SK-N-SH (cell line): Measurements from ENCODE around the gene TECR. TPM values are rescaled to one million over a fixed set of nuclear protein-coding genes. Genes with fewer than 3 reads are reported as not detected.
"Not testable (repeated sequence)": the region's sequence is repeated elsewhere in the genome, so short reads cannot be mapped to it uniquely, and the experiment has no call there.

Experiments used
- CTCF ChIA-PET: fragments of 300-600, 350-600 bp; formaldehyde crosslinking; extraction: SDS; loops from one replicate; lab custom pipeline; 2021; lab: Yijun Ruan, JAX
- POLR2A ChIA-PET: fragments of 350-600 bp; sonication (Branson Sonifier 250); formaldehyde crosslinking; extraction: SDS; loops from one replicate; lab custom pipeline; 2020; ENCODE audit warnings: antibody characterized with exemption, inconsistent platforms; lab: Yijun Ruan, JAX
- DNase-seq: peaks from one replicate; pipeline ENCODE4 v3.0.0; 2012
- H2AFZ ChIP-seq: fragments of 200-600 bp; sonication (generic); 2 replicates; pipeline ENCODE4 v1.8.1; 2016; ENCODE audit warnings: antibody characterized with exemption, mild to moderate bottlenecking, low read depth
- H3F3A ChIP-seq: fragments of 200-600 bp; sonication (generic); replicated peaks from 2 replicates; pipeline ENCODE3; 2016; ENCODE audit warnings: antibody characterized with exemption, mild to moderate bottlenecking; ENCODE audit not compliant: insufficient read depth
- H3K27ac ChIP-seq, 2 experiments: fragments of 200-500 bp in 1 of 2; fragments of 200-600 bp in 1 of 2; sonication (Bioruptor generic) in 1 of 2; sonication (generic), shearing (Covaris generic) in 1 of 2; 2 replicates each; pipeline versions ENCODE4 v1.5.1 to v1.6.1; 2014 to 2016; ENCODE audit warnings: low read depth in 2 of 2, inconsistent platforms in 1 of 2, low read length in 1 of 2, mild to moderate bottlenecking in 1 of 2, mixed read lengths in 1 of 2
- H3K27me3 ChIP-seq: fragments of 200-600 bp; sonication (generic), shearing (Covaris generic); 2 replicates; pipeline ENCODE4 v1.6.1; 2016; ENCODE audit warnings: mixed run types; ENCODE audit not compliant: insufficient read depth
- H3K36me3 ChIP-seq, 2 experiments: fragments of 200-500 bp in 1 of 2; fragments of 200-600 bp in 1 of 2; sonication (Bioruptor generic) in 1 of 2; sonication (generic) in 1 of 2; replicated peaks in 1 of 2; 2 replicates each; pipeline versions ENCODE3 to v1.5.1; 2014 to 2016; ENCODE audit warnings: low read length in 1 of 2, mild to moderate bottlenecking in 1 of 2; ENCODE audit not compliant: insufficient read depth in 2 of 2, control insufficient read depth in 1 of 2
- H3K4me1 ChIP-seq, 2 experiments: fragments of 200-500 bp in 1 of 2; fragments of 200-600 bp in 1 of 2; sonication (Bioruptor generic) in 1 of 2; sonication (generic), shearing (Covaris generic) in 1 of 2; 2 replicates each; pipeline versions ENCODE4 v1.5.1 to v1.6.1; 2014 to 2016; ENCODE audit warnings: low read depth in 1 of 2, low read length in 1 of 2, mixed run types in 1 of 2; ENCODE audit not compliant: insufficient read depth in 2 of 2, control insufficient read depth in 1 of 2
- H3K4me2 ChIP-seq: fragments of 200-600 bp; sonication (generic), shearing (Covaris generic); 2 replicates; pipeline ENCODE4 v1.6.1; 2017; ENCODE audit warnings: mixed run types
- H3K4me3 ChIP-seq, 2 experiments: fragments of 200-500 bp in 1 of 2; fragments of 200-600 bp in 1 of 2; sonication (Bioruptor generic) in 1 of 2; sonication (generic), shearing (Covaris generic) in 1 of 2; 2 replicates each; pipeline versions ENCODE4 v1.5.1 to v1.8.1; 2014 to 2016; ENCODE audit warnings: low read depth in 2 of 2, inconsistent platforms in 1 of 2, low read length in 1 of 2, mild to moderate bottlenecking in 1 of 2, mixed read lengths in 1 of 2, moderate library complexity in 1 of 2
- H3K79me2 ChIP-seq: fragments of 200-600 bp; sonication (generic); 2 replicates; pipeline ENCODE4 v1.8.1; 2017; ENCODE audit warnings: mild to moderate bottlenecking; ENCODE audit not compliant: insufficient read depth
- H3K9ac ChIP-seq: fragments of 200-600 bp; sonication (generic); 2 replicates; pipeline ENCODE4 v1.6.1; 2017; ENCODE audit warnings: mixed run types
- H3K9me2 ChIP-seq: fragments of 200-600 bp; sonication (generic); 2 replicates; pipeline ENCODE4 v1.6.1; 2017; ENCODE audit warnings: mixed run types
- H3K9me3 ChIP-seq: fragments of 200-600 bp; sonication (generic); 2 replicates; pipeline ENCODE4 v1.6.1; 2017; ENCODE audit warnings: mixed run types, mild to moderate bottlenecking, moderate library complexity
- H4K20me1 ChIP-seq: fragments of 200-600 bp; sonication (generic); 2 replicates; pipeline ENCODE4 v1.6.1; 2017; ENCODE audit warnings: mild to moderate bottlenecking, mixed run types; ENCODE audit not compliant: insufficient read depth
- FOXM1 ChIP-seq: IDR thresholded peaks from 2 replicates; pipeline ENCODE4 v1.4.0; 2012; ENCODE audit warnings: low read depth, mild to moderate bottlenecking
- PBX3 ChIP-seq: IDR thresholded peaks from 2 replicates; pipeline ENCODE4; 2012
- WGBS: methylation state at CpG from one replicate; pipeline ENCODE4 v1.1.6; 2017; ENCODE audit warnings: low lambda C conversion rate; 5-methylcytosine and 5-hydroxymethylcytosine counted together
- polyA plus RNA-seq, 3 experiments: library from polyadenylated mRNA; depleted of rRNA; stranded (reverse); fragments of >200 nt; gene quantifications; 2 replicates each; pipeline ENCODE4 v1.2.3, GENCODE V29; 2012

Gene TECR
- polyA plus RNA-seq, 1 of the 3 experiments (the other 2 are of a cell fraction): 110 TPM

GRCh38 chr19:14611051-14611450 is 81.7 kb downstream of the TECR start:
- no peaks in the 10 kb centered on the region for H3K9me2 ChIP-seq
- H3K79me2 ChIP-seq: no peaks in the 10 kb centered on the region
- 17% methylated on average over 4 of the region's 4 CpGs for WGBS
- H2AFZ ChIP-seq: no peak overlapping the region
- POLR2A ChIA-PET: no interaction called here
- no peaks in the 10 kb centered on the region for H4K20me1 ChIP-seq
- H3F3A ChIP-seq: no peaks in the 10 kb centered on the region
- TF ChIP-seq PBX3: no peak
- peaks cover 7% of the 10 kb centered on the region for H3K27me3 ChIP-seq
- H3K4me2 ChIP-seq: no peak overlapping the region
- no peaks in the 10 kb centered on the region for H3K4me1 ChIP-seq
- DNase-seq: no peak
- no peak overlapping the region for H3K27ac ChIP-seq
- H3K36me3 ChIP-seq: no peaks in the 10 kb centered on the region
- no peak overlapping the region for H3K9ac ChIP-seq
- no peak overlapping the region for H3K4me3 ChIP-seq
- CTCF ChIA-PET: no interaction called here
- no peaks in the 10 kb centered on the region for H3K9me3 ChIP-seq

GRCh38 chr19:14612242-14612641 is 82.8 kb downstream of the TECR start:
- H3K79me2 ChIP-seq, H3K36me3 ChIP-seq, H3K9ac ChIP-seq, H3K4me3 ChIP-seq, H3K9me2 ChIP-seq, H3K27me3 ChIP-seq, H3K4me1 ChIP-seq, DNase-seq, H2AFZ ChIP-seq, H3K27ac ChIP-seq, POLR2A ChIA-PET, CTCF ChIA-PET, H4K20me1 ChIP-seq, H3K4me2 ChIP-seq, H3F3A ChIP-seq, H3K9me3 ChIP-seq: not testable (repeated sequence)
- WGBS: 0% methylated on average over 5 of the region's 5 CpGs

- CTCF ChIA-PET: no interaction called here
- 7% methylated on average over 4 of the region's 4 CpGs for WGBS
- Histone ChIP-seq H3K4me2 (no peak overlapping the region), H4K20me1 (no peaks in the 10 kb centered on the region), H3K9ac (no peak overlapping the region)
- TF ChIP-seq FOXM1: no peak
- TF ChIP-seq, all 33 proteins: peak for 0
- no peaks in the 10 kb centered on the region for H3K79me2 ChIP-seq
- no peaks in the 10 kb centered on the region for H3K9me3 ChIP-seq
- no peaks in the 10 kb centered on the region for H3K36me3 ChIP-seq
- H3K4me3 ChIP-seq: no peak overlapping the region
- H2AFZ ChIP-seq: no peak overlapping the region
- H3K27me3 ChIP-seq: peaks cover 5% of the 10 kb centered on the region
- H3K4me1 ChIP-seq: no peaks in the 10 kb centered on the region
- H3K27ac ChIP-seq: no peak overlapping the region
- H3F3A ChIP-seq: no peaks in the 10 kb centered on the region
- POLR2A ChIA-PET: no interaction called here
- DNase-seq: no peak
- no peaks in the 10 kb centered on the region for H3K9me2 ChIP-seq
Measured at GRCh38 chr19:14612657-14613056, 83.3 kb downstream of the TECR start.

GRCh38 chr19:14613399-14614098 is 84.2 kb downstream of the TECR start:
- H2AFZ ChIP-seq, H3K27me3 ChIP-seq, H3K4me1 ChIP-seq, H3F3A ChIP-seq, CTCF ChIA-PET, H3K4me2 ChIP-seq, H3K9ac ChIP-seq, H3K36me3 ChIP-seq, POLR2A ChIA-PET, H3K9me3 ChIP-seq, H3K79me2 ChIP-seq, H4K20me1 ChIP-seq, DNase-seq, H3K27ac ChIP-seq, H3K9me2 ChIP-seq, H3K4me3 ChIP-seq: not testable (repeated sequence)
- 10% methylated on average over 14 of the region's 14 CpGs for WGBS
